GM06990 (cell line): ENCODE results near the gene ABLIM3.

Experiments
- DNase-seq: peaks from one replicate; pipeline ENCODE4 v3.0.0-alpha.2; 2011; ENCODE audit not compliant: insufficient read length; ENCODE audit errors: extremely low read depth
- H3K27me3 ChIP-seq: replicated peaks from 2 replicates; pipeline ENCODE4 v1.6.0; 2011; ENCODE audit warnings: low read length; ENCODE audit not compliant: control insufficient read depth, insufficient read depth
- H3K36me3 ChIP-seq: 2 replicates; pipeline ENCODE4 v1.5.1; 2011; ENCODE audit warnings: low read length; ENCODE audit not compliant: control insufficient read depth, insufficient read depth
- H3K4me3 ChIP-seq: replicated peaks from 2 replicates; pipeline ENCODE4 v1.5.1; 2011; ENCODE audit warnings: low read depth, mild to moderate bottlenecking, control low read depth, low read length
- TF ChIP-seq, protein P1 (sequence below): IDR thresholded peaks from 2 replicates; pipeline ENCODE4 v1.5.1; 2011; ENCODE audit warnings: low read length, control low read depth, mild to moderate bottlenecking, inconsistent platforms; ENCODE audit not compliant: insufficient read depth, poor library complexity, severe bottlenecking

Gene ABLIM3

DNA sequence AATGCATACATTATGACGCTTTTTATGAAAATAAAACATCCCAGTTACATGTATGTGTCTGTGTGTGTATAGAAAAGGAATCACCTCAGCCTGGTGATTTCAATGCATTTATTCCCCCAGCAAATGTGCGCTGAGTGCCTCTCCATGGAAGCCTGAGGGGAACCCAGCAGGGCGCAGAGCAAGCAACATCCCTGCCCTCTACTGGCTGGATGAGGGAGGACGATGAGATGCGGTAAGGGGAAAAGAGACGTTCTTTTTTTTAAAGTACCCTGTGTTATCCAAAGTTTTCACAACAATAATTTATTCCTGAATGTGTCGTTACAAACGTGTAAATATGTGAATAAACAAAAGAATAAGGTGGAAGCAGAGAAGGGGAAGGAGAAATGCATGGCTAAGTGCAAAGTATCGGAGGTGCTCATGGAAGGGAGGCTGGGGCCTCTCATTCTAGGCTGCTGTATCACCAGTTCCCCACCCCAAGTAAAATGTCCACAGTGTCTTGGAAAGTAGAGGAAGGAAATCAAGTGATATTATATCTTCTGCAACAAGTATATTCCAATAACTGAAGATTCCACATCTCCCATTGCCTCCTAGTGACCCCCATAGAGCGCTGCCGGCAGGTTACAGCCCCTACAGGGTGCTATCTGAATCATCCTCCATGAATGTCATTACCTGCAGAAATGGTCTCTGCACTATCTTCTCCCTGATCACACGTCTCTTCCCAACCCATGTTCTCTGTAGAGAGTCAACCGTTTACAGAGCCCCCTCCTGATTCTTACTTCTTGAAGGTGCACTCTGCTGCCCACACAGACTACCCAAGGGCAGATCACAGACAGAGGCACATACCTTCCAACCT is 13.0 kb upstream of the ABLIM3 start:
- Histone ChIP-seq H3K4me3 (no peak overlapping the region), H3K27me3 (peaks cover 4% of the 10 kb centered on the region), H3K36me3 (no peaks in the 10 kb centered on the region)
- DNase-seq, result no peak
- TF ChIP-seq, protein P1, sequence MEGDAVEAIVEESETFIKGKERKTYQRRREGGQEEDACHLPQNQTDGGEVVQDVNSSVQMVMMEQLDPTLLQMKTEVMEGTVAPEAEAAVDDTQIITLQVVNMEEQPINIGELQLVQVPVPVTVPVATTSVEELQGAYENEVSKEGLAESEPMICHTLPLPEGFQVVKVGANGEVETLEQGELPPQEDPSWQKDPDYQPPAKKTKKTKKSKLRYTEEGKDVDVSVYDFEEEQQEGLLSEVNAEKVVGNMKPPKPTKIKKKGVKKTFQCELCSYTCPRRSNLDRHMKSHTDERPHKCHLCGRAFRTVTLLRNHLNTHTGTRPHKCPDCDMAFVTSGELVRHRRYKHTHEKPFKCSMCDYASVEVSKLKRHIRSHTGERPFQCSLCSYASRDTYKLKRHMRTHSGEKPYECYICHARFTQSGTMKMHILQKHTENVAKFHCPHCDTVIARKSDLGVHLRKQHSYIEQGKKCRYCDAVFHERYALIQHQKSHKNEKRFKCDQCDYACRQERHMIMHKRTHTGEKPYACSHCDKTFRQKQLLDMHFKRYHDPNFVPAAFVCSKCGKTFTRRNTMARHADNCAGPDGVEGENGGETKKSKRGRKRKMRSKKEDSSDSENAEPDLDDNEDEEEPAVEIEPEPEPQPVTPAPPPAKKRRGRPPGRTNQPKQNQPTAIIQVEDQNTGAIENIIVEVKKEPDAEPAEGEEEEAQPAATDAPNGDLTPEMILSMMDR, result peak; percentile 83

DNA sequence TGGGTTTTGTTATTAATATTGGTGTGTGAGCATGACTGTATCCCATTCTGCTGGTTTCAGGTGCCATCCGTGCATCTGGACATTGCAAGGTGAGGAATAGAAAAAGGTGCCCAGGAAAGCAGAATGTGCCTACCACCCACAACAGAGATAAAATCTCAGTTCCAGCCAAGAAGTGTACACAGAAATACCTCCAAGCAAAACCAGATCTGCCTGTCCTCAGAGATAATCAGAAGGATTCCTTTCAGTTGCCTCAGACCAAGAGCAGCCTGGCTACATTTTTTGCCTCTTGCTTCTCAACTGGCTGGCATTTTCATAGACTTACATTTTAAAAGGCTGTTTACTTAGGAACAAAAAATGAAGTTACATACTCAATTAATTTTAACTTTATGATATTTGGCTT is 12.1 kb upstream of the ABLIM3 start:
- Histone ChIP-seq H3K27me3 (peaks cover 4% of the 10 kb centered on the region), H3K4me3 (no peak overlapping the region), H3K36me3 (no peaks in the 10 kb centered on the region)
- DNase-seq, result no peak
- TF ChIP-seq, protein P1, result no peak

DNA sequence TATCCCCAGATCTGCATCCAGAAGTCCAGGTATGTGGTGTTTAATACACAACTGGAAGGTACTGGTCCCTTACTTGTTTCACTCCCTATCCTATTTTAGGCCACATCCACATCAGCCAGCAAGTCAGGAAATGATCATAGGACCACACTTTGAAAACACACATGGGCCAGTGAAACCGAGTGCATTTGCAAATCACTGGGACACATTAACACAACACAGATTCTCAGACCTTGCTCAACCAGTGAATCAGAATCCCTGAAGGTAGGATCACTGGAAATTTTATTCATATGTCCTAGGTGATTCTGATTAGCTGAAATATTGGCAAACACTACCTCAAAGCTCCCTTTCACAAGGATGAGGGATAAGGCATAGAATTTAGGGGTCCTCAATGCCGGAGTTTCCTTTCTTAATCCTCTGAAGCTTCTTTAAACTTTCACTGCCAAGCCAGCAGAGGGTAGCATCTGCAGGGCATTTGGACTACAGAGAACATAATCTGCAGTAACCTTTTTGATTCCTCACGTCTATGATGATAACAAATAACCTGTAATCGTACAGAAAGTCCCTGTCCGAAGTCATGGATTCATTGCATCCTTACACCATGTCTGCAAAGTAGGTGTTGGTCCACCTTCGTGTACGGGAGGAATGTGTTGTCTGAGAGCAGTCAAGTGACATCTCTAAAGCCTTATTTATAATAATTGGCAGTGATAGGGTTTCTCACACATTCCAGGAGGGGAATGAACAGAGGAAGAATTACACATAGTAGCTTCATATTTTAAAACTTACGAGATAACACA is 11.0 kb upstream of the ABLIM3 start:
- peaks cover 6% of the 10 kb centered on the region for H3K27me3 ChIP-seq
- DNase-seq, result no peak
- H3K36me3 ChIP-seq, result no peaks in the 10 kb centered on the region
- H3K4me3 ChIP-seq, result no peak overlapping the region
- TF ChIP-seq, protein P1, result no peak

DNA sequence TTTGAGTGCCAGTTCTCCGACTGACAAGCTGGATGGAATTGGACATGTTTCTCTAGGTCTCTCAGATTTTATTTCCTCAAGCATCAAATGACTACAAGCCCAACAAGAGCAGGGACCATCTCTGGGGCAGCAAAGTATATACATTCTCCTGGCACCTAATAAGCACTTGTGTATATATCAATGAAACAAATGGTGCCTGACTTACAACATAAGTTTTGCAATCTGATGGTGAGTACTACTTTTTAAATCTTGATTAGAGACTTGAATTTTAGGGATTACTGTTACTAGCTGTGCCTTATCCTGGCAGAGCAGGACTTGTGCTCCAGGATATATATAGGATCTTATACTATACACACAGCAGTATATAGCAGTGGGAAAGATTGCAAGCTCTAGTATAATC is 8.8 kb upstream of the ABLIM3 start:
- TF ChIP-seq, protein P1, result no peak
- Histone ChIP-seq H3K4me3 (no peak overlapping the region), H3K36me3 (no peaks in the 10 kb centered on the region), H3K27me3 (peaks cover 6% of the 10 kb centered on the region)
- no peak for DNase-seq

DNA sequence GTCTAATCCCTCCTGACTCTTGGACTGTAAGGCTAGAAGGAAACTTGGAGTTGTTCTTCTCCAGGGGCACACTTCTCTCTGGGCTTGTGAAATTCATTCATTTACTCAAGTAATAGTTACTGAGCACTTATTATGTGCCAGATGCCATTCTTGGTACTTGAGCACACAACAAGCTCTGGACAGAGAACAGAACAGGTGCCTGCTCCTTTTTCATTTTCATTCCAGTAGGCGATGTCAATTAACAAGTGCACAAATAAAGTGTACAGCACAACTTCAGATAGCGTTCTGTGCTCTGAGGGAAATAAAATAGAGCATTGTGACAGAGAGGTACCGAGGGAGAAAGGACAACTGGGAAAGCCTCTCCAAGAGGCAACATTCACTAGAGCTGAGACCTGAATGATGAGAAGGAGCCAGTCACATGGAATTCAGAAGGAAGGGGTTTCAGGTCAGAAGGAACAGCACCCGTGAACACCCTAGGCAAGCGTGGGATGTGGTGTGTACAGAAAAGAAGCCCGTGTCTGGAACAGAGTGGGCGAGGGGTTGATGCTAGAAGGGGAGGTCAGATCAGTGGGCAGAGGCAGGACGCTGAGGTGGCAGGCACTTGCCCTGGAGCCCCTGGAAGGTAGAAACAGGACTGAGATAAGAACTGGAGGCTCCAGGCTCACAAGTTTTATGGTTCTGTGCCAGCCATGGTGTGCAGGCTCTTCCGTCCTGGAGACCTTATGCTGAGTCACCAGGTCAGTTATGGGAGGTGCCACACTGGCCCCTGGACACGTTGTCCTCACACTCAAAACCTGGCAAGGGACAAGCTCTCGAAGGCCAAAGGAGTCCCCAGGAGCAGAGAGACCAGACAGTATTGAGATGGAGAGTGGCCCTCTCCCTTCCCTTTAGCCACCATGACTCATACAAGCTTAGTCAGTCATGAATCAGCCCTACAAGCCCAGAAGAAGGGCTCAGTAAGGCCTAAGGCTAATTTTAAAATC is 7.2 kb upstream of the ABLIM3 start:
- Histone ChIP-seq H3K27me3 (peaks cover 6% of the 10 kb centered on the region), H3K36me3 (no peaks in the 10 kb centered on the region), H3K4me3 (no peak overlapping the region)
- no peak for DNase-seq
- TF ChIP-seq, protein P1, result no peak
